Karpas-422 (cell line): ENCODE data around the gene HSFX2. TPM values are rescaled to one million over a fixed set of nuclear protein-coding genes. Genes with fewer than 3 reads are reported as not detected.
"Not testable (repeated sequence)": the region's sequence is repeated elsewhere in the genome, so short reads cannot be mapped to it uniquely, and the experiment has no call there.

ENCODE experiments used
- DNase-seq: peaks from one replicate; pipeline ENCODE4 v3.0.0-alpha.2; 2015
- H2AFZ ChIP-seq: fragments of 200-600 bp; sonication (generic); 2 replicates; pipeline ENCODE4 v1.6.1; 2014; ENCODE audit warnings: antibody characterized with exemption, low read length, mixed read lengths
- H3K27ac ChIP-seq: fragments of 200-600 bp; sonication (generic); 2 replicates; pipeline ENCODE4 v1.5.1; 2014; ENCODE audit warnings: mild to moderate bottlenecking, low read length, moderate library complexity
- H3K27me3 ChIP-seq: fragments of 200-600 bp; sonication (generic); 2 replicates; pipeline ENCODE4 v1.6.1; 2014; ENCODE audit warnings: low read length, mixed read lengths
- H3K36me3 ChIP-seq: fragments of 200-600 bp; sonication (generic); 2 replicates; pipeline ENCODE4 v1.6.1; 2014; ENCODE audit warnings: low read length, mixed read lengths; ENCODE audit not compliant: insufficient read depth
- H3K4me1 ChIP-seq: fragments of 200-600 bp; sonication (generic); 2 replicates; pipeline ENCODE4 v1.6.1; 2014; ENCODE audit warnings: mild to moderate bottlenecking, low read length, mixed read lengths
- H3K4me2 ChIP-seq: fragments of 200-600 bp; sonication (generic); 2 replicates; pipeline ENCODE4 v1.6.1; 2014; ENCODE audit warnings: low read length, low read depth, mild to moderate bottlenecking; ENCODE audit not compliant: poor library complexity, severe bottlenecking
- H3K4me3 ChIP-seq: fragments of 200-600 bp; sonication (generic); 2 replicates; pipeline ENCODE4 v1.5.1; 2014; ENCODE audit warnings: mild to moderate bottlenecking, antibody characterized with exemption, low read length, mixed read lengths
- H3K79me2 ChIP-seq: fragments of 200-600 bp; sonication (generic); 2 replicates; pipeline ENCODE4 v1.6.1; 2014; ENCODE audit warnings: mild to moderate bottlenecking, low read length, mixed read lengths
- H3K9ac ChIP-seq: fragments of 200-600 bp; sonication (generic); 2 replicates; pipeline ENCODE4 v1.6.0; 2014; ENCODE audit warnings: low read length
- H3K9me2 ChIP-seq: fragments of 200-600 bp; sonication (generic), shearing (Covaris generic); replicated peaks from 2 replicates; pipeline ENCODE4 v1.6.0; 2014; ENCODE audit warnings: mild to moderate bottlenecking, low read length, moderate library complexity; ENCODE audit not compliant: insufficient read depth
- H3K9me3 ChIP-seq: fragments of 300-700, 200-600 bp; sonication (generic); 2 replicates; pipeline ENCODE4 v1.6.1; 2014; ENCODE audit warnings: low read length, mixed read lengths
- H4K20me1 ChIP-seq: fragments of 200-600 bp; sonication (generic); 2 replicates; pipeline ENCODE4 v1.6.1; 2014; ENCODE audit warnings: mild to moderate bottlenecking, antibody characterized with exemption, low read length, low read depth; ENCODE audit not compliant: insufficient read depth
- total RNA-seq: library from RNA; depleted of rRNA; stranded (reverse); fragments of >200 nt; shearing (Covaris generic); gene quantifications from 2 replicates; pipeline ENCODE4 v1.2.3, GENCODE V29; 2014; ENCODE audit warnings: low replicate concordance

HSFX2 gene
- total RNA-seq, 1 experiment from 2014 or later, result not detected

GRCh38 chrX:149555251-149555650, 39.9 kb downstream of the HSFX2 start:
- H3K36me3 ChIP-seq, H3K4me1 ChIP-seq, H2AFZ ChIP-seq, H3K9ac ChIP-seq, H4K20me1 ChIP-seq, H3K79me2 ChIP-seq, H3K9me2 ChIP-seq, DNase-seq, H3K27ac ChIP-seq, H3K27me3 ChIP-seq, H3K4me3 ChIP-seq, H3K4me2 ChIP-seq, H3K9me3 ChIP-seq: not testable (repeated sequence)

GRCh38 chrX:149551939-149552248, 43.2 kb downstream of the HSFX2 start:
- H3K4me1 ChIP-seq, H3K4me3 ChIP-seq, H3K36me3 ChIP-seq, H2AFZ ChIP-seq, H3K9me3 ChIP-seq, DNase-seq, H3K9ac ChIP-seq, H3K27ac ChIP-seq, H3K4me2 ChIP-seq, H3K79me2 ChIP-seq, H3K27me3 ChIP-seq, H4K20me1 ChIP-seq, H3K9me2 ChIP-seq: not testable (repeated sequence)

DNA sequence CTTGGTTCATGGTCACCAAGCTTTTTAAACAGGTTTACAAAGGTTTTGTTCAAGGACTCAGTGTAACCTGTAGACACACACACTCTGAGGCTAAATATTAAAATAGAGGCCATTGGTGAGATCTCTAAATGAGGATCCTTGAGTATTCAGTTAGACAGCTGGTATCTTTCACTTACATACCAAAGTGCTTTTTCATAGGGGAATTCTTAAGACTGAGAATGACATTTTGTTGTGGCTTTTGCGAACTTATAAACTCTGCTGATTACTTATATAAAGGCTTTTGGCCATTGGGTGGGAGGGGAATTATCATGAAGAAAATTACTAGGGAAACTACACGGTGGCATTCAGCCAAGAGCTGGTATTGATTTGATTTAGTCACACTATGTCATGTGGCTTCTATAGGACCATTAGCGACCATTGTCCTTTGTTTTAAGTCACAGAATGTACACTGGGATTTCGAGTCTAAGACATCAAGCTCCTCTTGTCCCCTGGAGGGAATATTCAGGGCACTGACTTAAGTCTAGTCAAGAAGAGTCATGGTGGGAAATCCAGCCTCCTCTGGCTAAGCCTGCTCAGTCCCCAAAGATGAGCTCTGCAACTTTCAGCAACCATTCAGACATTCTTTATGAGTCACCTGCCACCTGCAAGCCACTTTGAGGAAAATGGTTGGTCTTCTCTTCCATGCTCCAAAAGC, 43.7 kb downstream of the HSFX2 start:
- not testable (repeated sequence) for DNase-seq

DNA sequence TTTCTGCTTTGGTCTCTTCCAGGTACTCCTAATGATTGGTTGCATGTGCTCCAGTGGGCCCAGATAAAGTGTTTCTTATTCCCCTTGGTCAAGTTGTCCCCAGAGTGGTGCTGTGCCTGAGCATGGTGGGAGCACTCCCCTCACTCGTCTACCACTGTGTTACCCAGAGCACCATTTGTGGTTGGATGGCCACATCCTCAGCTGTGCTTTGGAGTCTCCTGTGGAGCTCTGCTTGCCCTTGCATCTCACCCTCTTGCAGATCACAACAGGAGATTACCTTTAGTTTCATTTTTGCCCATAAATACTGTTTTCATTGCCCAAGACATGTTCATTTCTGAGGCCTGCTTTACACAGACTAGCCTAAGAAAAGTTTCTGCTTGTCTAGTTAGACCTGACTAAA, 44.7 kb downstream of the HSFX2 start:
- not testable (repeated sequence) for H3K27ac ChIP-seq, H3K4me1 ChIP-seq, H2AFZ ChIP-seq, H3K27me3 ChIP-seq, H3K9me2 ChIP-seq, H4K20me1 ChIP-seq, H3K9ac ChIP-seq, H3K36me3 ChIP-seq, DNase-seq, H3K4me2 ChIP-seq, H3K79me2 ChIP-seq, H3K4me3 ChIP-seq, H3K9me3 ChIP-seq

More for the DNA sequence above, 43.7 kb downstream of the HSFX2 start:
- not testable (repeated sequence) for H4K20me1 ChIP-seq, H3K4me1 ChIP-seq, H3K36me3 ChIP-seq, H3K9me2 ChIP-seq, H3K4me2 ChIP-seq, H3K9ac ChIP-seq, H3K79me2 ChIP-seq, H2AFZ ChIP-seq, H3K4me3 ChIP-seq, H3K27me3 ChIP-seq, H3K27ac ChIP-seq, H3K9me3 ChIP-seq

DNA sequence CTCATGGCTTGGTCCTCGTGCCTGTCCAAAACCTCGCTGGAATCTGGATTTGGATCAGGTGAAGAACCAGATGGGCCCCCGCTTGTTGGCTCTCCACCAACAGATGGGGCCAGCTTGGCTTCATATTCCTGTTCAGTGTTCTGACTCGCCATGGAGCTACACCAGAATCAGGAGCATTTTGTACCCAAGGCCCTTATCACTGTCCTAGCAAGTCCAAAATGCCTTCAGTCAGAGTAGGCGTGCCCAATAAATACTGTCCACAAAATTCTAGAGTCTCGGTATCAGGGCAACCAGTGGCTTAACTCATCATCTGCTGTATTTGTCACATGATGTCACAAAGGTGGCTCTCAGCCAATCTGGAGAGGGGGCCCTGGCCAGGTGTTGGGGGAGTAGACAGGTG, 45.4 kb downstream of the HSFX2 start, which contains the start of gene HSFX3:
TSS of gene HSFX3 (minus strand) at position 224 of the 400 bp plus-strand sequence. CDS start at position 152, 72 bp downstream.
- not testable (repeated sequence) for H3K27me3 ChIP-seq, H3K79me2 ChIP-seq, H3K4me3 ChIP-seq, H3K4me2 ChIP-seq, H3K9me3 ChIP-seq, H3K4me1 ChIP-seq, H4K20me1 ChIP-seq, DNase-seq, H2AFZ ChIP-seq, H3K36me3 ChIP-seq, H3K27ac ChIP-seq, H3K9me2 ChIP-seq, H3K9ac ChIP-seq

GRCh38 chrX:149547782-149548181, 47.3 kb downstream of the HSFX2 start:
- H3K27ac ChIP-seq, H4K20me1 ChIP-seq: not testable (repeated sequence)

GRCh38 chrX:149546962-149547361, 48.2 kb downstream of the HSFX2 start:
- H2AFZ ChIP-seq, H3K27ac ChIP-seq, H3K9me3 ChIP-seq, H3K9me2 ChIP-seq, H3K27me3 ChIP-seq, H3K36me3 ChIP-seq, H3K9ac ChIP-seq, H3K4me1 ChIP-seq, H3K4me2 ChIP-seq, H3K4me3 ChIP-seq, H4K20me1 ChIP-seq, H3K79me2 ChIP-seq: not testable (repeated sequence)
- peak; percentile 9 for DNase-seq

More at GRCh38 chrX:149547782-149548181, 47.3 kb downstream of the HSFX2 start:
- not testable (repeated sequence) for H3K4me3 ChIP-seq, H3K36me3 ChIP-seq, DNase-seq, H2AFZ ChIP-seq, H3K9me2 ChIP-seq, H3K4me2 ChIP-seq, H3K9ac ChIP-seq, H3K79me2 ChIP-seq, H3K4me1 ChIP-seq, H3K9me3 ChIP-seq, H3K27me3 ChIP-seq

DNA sequence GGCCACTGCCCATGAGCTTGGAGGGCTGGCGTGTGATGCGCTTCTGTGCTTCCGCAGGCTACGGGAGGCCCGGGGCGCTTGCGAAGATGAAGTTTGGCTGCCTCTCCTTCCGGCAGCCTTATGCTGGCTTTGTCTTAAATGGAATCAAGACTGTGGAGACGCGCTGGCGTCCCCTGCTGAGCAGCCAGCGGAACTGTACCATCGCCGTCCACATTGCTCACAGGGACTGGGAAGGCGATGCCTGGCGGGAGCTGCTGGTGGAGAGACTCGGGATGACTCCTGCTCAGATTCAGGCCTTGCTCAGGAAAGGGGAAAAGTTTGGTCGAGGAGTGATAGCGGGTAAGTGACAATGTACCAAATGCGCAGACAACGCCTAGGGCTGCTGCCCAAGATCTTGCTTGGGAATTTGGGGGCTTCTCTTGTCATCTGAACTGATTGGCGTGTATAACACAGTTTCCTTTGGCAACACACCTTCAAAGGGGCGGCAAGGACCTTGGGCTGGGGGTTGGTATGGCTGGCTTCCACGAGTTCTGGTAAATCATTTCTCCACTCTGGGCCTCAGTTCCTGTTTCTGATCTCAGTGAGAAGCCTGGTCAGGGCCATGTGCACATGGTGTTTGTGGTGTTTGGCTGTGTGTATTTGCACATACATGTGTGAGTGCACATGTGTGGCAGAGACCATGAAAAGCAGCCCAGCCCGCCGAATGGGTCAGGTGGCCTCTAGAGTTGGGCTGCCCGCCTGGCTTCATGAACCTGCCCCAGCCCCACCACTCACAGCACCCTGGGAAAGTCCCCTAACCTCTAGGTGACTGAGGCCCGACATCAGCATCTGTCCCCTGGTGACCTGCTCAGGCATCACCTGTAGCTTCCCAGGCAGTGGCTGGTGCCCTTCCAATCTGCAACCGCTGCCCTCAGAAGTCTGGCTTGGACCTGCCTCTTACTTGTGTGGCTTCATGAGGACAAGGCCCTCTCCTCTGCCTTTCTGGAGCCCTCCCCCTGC, 49.3 kb downstream of the HSFX2 start:
- H4K20me1 ChIP-seq, H3K4me2 ChIP-seq, H3K9me3 ChIP-seq, H3K9ac ChIP-seq, H3K27me3 ChIP-seq, H3K4me3 ChIP-seq, H3K9me2 ChIP-seq, H3K36me3 ChIP-seq, H2AFZ ChIP-seq, H3K4me1 ChIP-seq, H3K27ac ChIP-seq, H3K79me2 ChIP-seq: not testable (repeated sequence)
- peak; percentile 60 for DNase-seq
